HL-60/S4 treated with phorbol 12-myristate 13-acetate at 8.2 ng/mL for 4 days and 3 days (cell line): ENCODE measurements around the gene ACSL5.
"Not testable (repeated sequence)": the region's sequence is repeated elsewhere in the genome, so short reads cannot be mapped to it uniquely, and the experiment has no call there.

Source experiments
- in situ Hi-C: fragments of 300-500 bp; cut with MboI; formaldehyde crosslinking; loops from 2 replicates; pipeline ENCODE4 v1.15.0; 2022; ENCODE audit warnings: low sequenced_read_pairs

The ACSL5 gene

DNA sequence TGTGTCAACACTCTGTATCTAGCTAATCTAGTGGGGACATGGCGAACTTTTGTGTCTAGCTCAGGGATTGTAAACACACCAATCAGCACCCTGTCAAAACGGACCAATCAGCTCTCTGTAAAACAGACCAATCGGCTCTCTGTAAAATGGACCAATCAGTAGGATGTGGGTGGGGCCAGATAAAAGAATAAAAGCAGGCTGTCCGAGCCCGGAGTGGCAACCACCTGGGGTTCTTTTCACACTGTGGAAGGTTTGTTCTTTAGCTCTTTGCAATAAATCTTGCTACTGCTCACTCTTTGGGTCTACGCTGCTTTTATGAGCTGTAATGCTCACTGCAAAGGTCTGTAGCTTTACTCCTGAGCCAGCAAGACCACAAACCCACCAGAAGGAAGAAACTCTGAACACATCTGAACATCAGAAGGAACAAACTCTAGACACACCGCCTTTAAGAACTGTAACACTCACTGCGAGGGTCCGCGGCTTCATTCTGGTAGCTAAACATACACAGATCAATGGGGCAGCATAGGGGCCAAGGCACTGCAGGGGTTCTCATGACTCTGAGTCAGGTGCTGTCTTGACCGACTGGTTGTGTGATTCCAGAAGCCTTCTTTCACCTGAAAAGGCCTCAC lies 1.6 kb upstream of the ACSL5 start:
- in situ Hi-C loops: not testable (repeated sequence)

DNA sequence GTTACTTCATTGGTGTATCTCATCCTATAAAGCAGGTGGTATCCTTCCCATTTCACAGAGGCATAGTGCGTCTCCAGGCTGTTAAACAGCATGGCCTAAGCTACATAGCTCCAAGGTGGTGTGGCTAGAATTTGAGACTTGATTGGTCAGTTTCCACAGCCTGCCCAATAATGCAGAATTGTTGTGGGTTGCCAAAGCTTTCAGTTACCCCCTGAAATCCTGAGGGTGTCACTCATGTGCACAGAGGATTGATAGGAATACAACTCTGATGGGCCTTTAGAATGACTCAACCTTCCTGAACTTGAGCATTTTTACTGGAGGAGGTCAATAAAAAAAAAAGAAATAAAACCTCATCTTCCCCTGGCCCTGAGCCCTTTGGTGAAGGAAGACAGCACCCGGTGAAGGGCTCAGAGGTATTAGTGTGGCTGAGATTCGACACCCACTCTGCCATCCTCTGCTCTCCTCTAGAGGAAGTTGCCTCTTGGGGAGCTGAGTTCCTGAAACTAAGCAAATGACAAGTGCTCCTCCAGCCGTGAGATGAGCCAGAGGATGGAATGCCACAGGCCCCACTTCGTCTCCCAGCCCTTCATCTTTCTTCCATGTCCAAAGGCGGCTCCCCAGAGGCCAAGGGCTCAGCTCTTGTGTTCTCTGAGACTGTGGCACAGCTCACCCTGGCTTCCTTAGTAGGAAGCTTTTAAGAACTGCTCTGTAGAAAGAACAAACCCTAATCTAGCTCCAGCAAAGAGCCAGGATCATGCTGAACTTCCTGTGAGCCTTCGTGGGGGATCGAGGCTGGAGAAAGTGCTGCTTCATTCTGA lies 1.0 kb downstream of the ACSL5 start:
- in situ Hi-C loops: no loop called here

DNA sequence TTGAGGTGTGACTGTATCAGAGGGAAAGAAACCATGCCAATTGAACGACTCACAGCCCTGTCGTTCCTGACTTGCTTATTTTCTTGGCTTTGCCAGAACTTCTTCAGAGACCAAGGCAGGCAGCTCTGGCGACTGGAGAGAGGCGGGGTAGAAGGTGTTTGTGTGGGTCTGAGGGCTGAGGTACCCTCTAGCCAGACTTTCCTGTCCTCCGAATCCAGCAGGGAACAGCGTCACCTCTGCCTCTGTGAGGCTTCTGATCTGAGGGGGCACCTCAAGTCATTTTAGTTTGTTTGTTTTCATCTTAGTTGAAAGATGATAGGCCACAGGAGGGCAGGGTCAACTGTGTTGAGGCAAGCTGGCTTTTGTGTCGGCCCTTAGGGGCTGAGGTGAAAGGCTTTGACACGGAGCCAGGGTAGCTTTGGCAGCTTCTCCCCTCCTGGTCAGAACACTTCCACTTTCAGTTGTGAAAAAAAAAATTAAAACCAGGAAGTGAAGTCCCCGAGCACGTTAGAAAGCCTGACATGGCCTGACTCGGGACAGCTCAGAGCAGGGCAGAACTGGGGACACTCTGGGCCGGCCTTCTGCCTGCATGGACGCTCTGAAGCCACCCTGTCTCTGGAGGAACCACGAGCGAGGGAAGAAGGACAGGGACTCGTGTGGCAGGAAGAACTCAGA lies 1.9 kb downstream of the ACSL5 start:
- in situ Hi-C loops: no loop called here

DNA sequence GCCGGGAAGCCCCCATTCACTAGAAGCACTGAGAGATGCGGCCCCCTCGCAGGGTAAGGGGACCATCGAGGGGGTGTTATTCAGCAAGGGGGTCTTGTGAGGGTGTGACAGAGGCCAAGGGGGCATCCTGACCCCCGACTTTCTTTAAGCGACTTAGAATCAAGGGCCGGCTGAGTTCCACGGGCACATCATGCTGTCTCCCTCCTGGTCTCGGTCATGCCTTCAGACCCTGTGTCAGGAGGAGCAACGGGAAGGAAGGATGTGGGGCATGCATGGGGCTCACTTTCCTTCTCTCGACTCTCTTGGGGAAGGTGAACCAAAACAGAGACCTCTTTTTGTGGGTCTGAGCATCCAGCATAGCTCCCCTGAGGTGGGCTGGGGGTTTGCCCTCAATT lies 2.5 kb downstream of the ACSL5 start:
- in situ Hi-C loops: no loop called here

DNA sequence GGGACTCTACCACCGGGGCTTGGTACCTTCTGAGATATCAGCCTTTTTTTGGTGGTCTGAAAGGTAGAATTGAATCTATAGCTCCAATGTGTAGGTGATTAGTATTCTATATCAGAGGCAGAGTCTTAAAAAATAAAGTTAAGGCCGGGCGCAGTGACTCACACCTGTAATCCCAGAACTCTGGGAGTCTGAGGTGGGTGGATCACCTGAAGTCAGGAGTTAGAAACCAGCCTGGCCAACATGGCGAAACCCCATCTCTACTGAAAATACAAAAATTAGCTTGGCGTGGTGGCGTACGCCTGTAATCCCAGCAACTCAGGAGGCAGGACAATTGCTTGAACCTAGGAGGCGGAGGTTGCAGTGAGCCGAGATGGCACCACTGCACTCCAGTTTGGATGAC lies 3.2 kb downstream of the ACSL5 start:
- in situ Hi-C loops: not testable (repeated sequence)

DNA sequence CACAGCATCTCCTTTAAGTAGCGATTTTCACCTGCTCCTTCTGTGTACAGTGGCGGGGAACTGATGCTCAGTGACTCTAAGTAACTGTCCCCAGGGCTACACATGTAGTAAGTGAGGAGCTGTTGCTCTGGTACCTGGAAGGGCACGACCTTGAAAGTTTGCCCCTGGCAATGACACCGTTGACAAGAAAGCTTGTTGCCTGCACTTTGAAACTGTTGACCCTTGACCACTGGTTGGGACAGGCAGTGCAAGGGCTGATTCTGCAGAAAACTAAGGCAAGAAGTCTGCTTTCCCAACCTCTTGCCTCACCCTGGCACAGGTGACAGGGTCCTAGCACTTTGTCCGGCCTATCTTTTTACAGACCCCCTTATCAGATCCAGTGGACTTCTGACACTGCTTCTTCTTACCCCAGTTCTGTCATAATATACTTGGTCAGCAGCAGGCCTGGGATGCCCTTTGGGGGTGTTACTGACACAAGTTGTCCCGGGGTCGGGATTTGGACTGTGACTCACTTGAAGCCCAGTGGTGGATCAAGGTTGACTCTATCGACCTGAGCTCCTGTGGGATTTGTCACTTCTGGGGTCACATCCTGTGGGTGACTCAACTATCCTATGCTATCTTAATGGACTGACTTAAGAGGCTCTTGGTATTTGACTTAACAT lies 5.8 kb downstream of the ACSL5 start:
- in situ Hi-C loops: no loop called here

DNA sequence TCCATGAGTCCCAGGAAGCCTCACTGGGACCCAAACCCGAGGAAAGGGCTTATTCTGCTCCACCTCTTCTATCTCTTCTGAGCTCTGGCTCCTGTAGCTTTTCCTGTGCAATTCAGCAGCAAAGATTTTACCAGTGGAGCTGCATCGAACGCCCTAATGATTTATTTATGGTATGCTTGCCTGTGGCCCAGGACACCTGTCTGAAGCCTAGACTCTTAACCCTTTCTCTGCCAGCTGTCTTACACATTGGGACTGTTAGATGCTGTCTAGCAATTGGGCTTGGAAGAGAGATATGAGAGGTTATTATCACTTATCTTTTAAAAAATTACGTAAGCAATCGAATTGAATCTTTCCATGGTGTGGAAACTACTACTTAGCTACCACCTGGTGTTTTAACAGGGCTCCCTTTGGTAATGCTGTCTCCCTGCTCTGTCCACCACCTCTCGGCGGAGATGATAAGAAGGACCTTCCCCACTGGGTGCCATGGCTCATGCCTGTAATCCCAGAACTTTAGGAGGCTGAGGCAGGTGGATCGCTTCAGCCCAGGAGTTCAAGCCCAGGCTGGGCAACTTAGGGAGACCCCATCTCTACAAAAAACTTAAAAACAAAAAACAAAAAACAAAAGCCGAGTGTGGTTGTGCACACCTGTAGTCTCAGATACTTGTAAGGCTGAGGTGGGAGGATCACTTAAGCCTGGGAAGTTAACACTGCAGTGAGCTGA lies 8.8 kb downstream of the ACSL5 start:
- in situ Hi-C loops: no loop called here

DNA sequence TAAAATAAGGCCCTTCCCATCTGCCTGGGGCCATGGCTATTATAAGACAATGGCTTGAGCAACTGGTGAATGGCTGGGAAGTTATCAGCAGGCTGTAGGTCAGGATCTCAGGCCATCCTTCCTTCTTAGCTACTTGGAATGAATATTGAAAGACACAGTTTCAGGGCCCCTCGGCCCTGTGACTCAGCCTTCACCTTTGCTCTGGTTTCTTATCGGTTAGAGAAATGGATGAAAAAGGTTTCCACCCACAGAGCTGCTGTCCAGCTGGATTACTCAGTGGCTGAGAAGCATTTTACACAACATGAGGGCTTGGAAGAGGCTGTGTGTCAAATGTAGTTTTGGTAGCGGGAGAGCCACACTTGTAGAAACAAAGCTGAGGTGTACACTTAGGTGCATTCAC lies 9.4 kb downstream of the ACSL5 start:
- in situ Hi-C loops: no loop called here

DNA sequence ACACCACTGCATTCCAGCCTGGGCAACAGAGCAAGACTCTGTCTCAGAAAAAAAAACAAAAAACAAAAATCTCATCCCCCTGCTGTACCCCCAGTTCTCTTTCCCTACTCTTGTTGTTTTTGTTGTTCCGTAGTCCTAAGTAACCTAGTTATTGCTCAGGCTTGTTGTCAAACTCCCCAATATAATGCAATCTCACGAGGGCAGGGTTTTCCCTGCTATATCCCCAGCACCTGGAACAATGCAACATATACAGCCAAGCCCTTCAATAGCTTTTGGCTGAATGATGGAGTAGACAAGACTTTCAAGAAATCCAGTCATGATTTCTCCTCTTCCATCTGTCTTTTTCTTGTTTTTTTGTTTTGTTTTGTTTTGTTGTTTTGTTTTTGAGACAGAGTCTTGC lies 10.2 kb downstream of the ACSL5 start:
- in situ Hi-C loops: no loop called here

DNA sequence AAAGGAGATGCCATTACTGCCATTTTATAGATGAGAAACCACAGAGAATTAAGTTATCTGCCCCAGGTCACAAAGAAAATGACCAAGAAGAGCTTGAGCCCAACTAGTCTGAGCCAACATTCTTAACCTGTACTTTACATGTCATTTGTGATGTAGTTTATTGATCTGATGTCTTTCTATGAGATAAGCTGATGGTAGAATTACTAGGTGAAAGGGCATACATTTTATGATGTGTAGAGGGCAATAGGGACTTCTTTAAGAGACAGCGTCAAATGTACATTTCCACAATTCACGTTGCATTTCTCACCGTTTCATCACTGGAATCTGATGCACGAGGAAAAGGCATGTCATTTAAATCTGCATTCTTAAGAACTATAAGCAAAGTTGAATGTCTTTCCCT lies 11.3 kb downstream of the ACSL5 start:
- in situ Hi-C loops: no loop called here

DNA sequence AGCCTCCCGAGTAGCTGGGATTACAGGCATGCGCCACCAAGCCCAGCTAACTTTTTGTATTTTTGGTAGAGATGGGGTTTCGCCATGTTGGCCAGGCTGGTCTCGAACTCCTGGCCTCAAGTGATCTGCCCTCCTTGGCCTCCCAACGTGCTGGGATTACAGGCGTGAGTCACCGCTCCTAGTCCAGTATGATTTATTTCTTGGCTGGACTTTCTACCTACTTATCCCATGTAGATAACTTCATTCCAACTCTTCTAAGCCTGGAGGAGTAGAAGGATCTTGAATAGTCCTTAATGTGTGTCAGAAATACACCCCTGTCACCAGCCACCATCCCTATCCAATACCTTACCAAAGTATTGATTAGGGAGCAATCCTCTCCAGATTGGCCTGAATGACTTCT lies 14.1 kb downstream of the ACSL5 start:
- in situ Hi-C loops: not testable (repeated sequence)

DNA sequence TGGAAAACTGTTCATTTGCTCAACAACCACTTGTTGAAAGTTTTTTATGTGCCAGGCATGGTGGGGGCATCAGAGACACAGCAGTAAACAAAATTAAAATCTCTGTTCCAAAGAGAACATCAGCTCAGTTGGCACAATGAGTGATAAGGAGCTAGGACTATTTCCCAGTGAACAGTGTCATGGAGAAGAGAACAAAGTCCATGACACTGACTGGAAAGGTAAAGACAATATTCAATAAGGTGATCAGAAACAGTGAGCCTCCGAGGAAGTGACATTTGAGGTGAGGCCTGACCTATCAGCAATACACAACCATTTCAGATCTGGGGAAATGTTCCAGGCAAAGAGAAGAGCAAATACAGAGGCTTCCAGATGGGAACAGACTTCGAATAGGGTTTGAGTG lies 14.6 kb downstream of the ACSL5 start:
- in situ Hi-C loops: no loop called here

DNA sequence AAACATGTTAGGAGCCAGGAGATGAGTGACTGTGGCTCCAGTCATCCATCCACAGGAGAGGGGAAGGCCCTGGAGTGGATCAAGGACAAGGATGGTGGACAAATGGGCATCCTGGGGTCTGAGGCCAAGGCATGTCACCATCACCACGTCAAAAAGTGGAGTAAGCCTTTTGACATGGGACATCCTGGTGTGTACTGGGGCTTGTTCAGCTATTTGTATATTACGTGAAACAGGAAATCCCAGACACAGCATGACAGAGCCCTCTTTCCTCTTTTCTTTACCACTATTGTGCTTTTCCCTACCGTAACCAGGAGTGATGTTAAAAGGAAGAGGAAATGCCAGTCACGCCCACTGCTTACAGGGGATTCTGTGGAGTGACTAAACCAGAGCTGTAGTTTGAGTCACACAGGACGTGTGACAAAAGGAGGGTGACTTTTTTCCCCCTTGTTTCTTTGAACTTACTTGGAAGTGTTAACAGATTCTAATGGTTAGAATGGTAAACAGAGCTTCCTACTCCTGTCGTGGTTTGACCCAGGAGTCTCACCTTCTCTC lies 15.4 kb downstream of the ACSL5 start:
- in situ Hi-C loops: no loop called here

DNA sequence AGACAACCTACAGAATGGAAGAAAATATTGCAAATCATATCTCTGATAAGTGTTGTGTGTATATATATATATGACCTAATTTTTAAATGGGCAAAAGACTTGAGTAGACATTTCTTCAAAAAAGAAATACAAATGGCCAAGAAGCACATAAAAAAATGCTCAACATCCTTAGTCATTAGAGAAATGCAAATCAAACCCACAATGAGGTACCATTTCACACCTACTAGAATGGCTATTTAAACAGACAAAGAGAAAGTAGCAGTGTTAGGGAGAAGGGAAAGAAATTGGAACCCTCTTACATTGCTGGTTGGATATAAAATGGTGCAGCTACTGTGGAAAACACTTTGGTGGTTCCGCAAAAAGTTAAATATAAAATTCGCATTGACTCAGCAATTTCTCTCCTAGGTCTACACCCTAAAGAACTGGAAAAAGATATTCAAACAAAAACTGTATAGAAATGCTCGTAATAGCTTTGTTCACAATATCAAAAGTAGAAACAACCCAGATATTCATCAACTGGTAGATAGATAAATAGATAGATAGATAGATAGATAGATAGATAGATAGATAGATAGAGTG lies 16.3 kb downstream of the ACSL5 start:
- in situ Hi-C loops: no loop called here

DNA sequence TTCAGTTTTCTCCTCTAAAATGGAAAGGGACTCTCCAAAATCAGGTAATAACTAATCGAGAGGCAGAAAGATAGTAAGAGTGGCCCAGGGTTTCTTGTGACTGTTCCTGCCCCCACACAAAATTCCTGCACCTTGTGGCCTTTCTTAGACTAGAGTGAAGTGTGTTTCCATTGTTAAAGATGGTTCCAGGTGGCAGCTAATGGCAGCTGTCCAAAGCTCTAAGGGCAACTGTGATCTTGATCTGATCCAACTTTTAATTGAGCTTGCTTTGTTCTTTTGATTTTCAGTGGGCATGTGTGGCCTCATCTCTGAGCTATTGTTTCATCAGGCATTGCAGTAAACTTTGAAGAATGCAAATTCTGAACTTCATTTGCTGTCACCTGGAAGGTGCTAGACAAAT lies 19.4 kb downstream of the ACSL5 start:
- in situ Hi-C loops: no loop called here

DNA sequence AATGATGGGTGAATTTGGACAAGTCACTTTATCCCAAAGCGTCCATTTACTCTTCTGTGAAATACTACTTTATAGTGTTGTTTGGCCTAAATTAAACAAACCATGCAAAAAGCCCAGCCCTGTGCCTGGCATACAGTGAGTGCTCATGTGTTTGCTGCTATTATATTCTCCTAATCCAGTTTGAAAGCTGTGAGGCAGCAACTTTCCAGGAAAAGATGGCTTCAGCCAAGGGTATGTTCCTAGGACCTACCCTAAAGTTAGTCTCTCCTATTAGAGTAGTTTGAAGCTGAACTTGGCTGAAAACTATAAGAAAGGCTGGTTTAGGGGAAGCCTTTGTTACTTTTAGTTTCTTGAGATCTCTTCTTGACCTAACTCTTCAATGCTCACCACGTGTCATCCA lies 19.9 kb downstream of the ACSL5 start:
- in situ Hi-C loops: no loop called here

DNA sequence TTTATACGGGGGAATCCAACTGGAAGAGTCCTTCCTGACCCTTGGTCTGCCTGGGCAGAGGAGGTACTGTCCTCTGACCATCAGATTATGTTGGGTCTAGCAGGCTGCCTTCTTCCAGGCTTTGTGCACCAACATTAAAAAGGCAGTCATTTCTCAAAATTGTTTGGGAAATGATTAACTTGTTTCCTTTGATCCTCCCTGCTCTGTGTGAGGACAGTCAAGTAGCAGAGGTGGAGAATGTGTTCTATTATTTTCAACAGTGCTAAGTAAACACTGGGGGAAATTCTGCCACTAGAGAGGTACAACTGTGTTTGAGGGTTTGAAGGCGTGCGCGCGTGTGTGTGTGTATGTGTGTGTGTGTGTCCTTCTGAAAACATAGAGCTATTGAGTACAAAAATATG lies 20.6 kb downstream of the ACSL5 start:
- in situ Hi-C loops: no loop called here

DNA sequence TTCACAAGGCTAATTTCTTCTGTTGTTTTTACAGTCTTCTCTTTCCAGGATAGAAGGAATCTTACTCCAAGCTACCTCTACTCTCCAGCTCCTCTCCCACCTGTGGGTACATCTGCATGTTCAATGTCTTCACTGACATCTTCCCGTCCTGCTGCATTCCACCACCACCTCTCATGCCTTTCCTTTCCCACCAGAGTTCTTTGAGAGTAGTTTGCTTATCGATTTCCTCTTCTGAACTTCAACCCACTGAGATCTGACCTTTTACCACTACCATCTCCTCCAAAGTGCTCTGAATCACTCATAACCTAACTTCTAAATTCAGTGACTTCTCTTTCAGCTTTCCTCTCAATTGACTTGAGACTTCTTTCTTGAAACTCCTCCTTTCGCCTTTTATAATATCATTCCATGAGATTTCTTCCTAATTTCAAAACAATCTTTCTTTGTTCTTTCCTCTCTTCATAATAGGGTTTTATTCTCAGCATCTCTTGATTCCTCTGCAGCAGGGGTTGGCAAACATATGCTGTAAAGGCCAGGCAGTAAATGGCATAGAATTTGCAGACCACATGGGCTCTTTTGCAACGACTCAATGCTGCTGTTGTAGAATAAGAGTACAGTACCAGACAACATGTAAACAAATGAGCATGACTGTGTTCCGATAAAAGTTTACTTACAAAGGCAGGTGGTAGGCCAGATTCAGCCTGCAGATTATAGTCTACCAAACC lies 22.1 kb downstream of the ACSL5 start:
- in situ Hi-C loops: no loop called here

DNA sequence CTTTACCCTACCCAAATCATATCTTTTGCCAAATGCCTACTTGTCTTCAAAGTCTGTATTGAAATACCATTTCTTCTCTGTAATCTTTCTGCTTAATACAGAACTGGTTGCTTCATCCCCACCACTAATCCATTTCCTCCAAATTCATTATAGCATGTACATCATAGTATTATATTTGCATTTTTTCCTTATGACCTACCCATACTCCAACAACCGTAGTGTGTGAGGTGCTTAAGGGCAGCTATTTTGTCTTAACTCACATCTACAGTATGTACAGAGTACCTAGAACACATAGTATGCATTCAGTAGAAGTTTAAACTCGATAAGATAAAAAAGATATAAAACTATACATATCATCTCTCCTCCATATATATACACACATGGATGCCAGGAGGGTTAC lies 23.7 kb downstream of the ACSL5 start:
- in situ Hi-C loops: no loop called here

DNA sequence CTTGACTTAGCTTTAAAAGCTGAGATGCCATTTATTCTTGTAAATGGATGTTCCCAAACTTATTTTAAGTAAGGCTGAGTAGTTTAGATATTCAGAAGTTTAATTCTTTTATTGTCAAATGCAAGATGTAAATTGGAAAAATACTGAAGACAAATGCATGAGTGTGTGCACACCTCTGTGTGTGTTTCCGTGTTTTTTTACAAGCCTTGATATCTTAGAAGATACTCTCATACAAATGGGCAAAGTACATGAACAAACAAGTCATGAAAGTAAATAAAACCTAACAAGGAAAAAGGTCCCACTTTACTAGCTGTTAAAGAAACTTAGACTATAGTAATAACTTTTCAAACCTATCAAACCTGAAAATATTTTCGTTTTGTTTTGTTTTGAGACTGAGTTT lies 29.0 kb downstream of the ACSL5 start:
- in situ Hi-C loops: no loop called here
